Fibroblast of the aortic adventitia (primary cell): Measurements from ENCODE around the gene MEF2D. TPM values are rescaled to one million over a fixed set of nuclear protein-coding genes. Genes with fewer than 3 reads are reported as not detected.

Source experiments
- DNase-seq: peaks from one replicate; pipeline ENCODE4 v3.0.0-alpha.2; 2010; ENCODE audit warnings: low read depth
- H3K4me3 ChIP-seq: 2 replicates; pipeline ENCODE4 v1.5.1; 2011; ENCODE audit warnings: low read depth, mild to moderate bottlenecking, control low read depth, low read length, moderate library complexity
- CTCF ChIP-seq: IDR thresholded peaks from 2 replicates; pipeline ENCODE4 v1.5.1; 2011; ENCODE audit warnings: mild to moderate bottlenecking, low read length, control low read depth, inconsistent platforms; ENCODE audit not compliant: insufficient read depth
- total RNA-seq: library from RNA; depleted of rRNA; stranded (reverse); fragments of >200 nt; gene quantifications from 2 replicates; pipeline ENCODE4 v1.2.3, GENCODE V29; 2012; ENCODE audit warnings: low replicate concordance

The MEF2D gene
- 6.0 and 11.6 TPM in 2 replicates for total RNA-seq

GRCh38 chr1:156500543-156500792, at the start of gene MEF2D:
MEF2D (minus strand) TSS chr1:156500775; CDS start chr1:156483292, 17,483 bp downstream.
- TF ChIP-seq CTCF, result no peak
- no peak for DNase-seq
- H3K4me3 ChIP-seq, result peak within 1 kb of the TSS; percentile 93

- TF ChIP-seq CTCF, result no peak
- H3K4me3 ChIP-seq, result no peak overlapping the region
- no peak for DNase-seq
These were observed 49.8 kb upstream of the MEF2D start for GRCh38 chr1:156550346-156550745.

GRCh38 chr1:156549831-156550230, 49.3 kb upstream of the MEF2D start:
- no peak overlapping the region for H3K4me3 ChIP-seq
- TF ChIP-seq CTCF, result no peak
- DNase-seq, result no peak

- no peak for TF ChIP-seq CTCF
- H3K4me3 ChIP-seq, result no peak overlapping the region
- DNase-seq, result no peak
These were observed 48.8 kb upstream of the MEF2D start for GRCh38 chr1:156549390-156549789.

GRCh38 chr1:156547982-156548381, 47.4 kb upstream of the MEF2D start:
- no peak overlapping the region for H3K4me3 ChIP-seq
- no peak for TF ChIP-seq CTCF
- DNase-seq, result no peak

- no peak for TF ChIP-seq CTCF
- DNase-seq, result no peak
- H3K4me3 ChIP-seq, result no peak overlapping the region
These were observed 46.9 kb upstream of the MEF2D start for GRCh38 chr1:156547434-156547833.

- H3K4me3 ChIP-seq, result no peak overlapping the region
- TF ChIP-seq CTCF, result no peak
- no peak for DNase-seq
These were observed 45.7 kb upstream of the MEF2D start for GRCh38 chr1:156546267-156546666.
